HUES6 (cell line): Measurements from ENCODE around the gene ZCCHC8.
"Not testable (repeated sequence)": the region's sequence is repeated elsewhere in the genome, so short reads cannot be mapped to it uniquely, and the experiment has no call there.

Source experiments
- H3K27ac ChIP-seq: 2 replicates; pipeline ENCODE4 v1.7.0; 2013; ENCODE audit warnings: low read depth, mild to moderate bottlenecking, low read length, inconsistent platforms
- H3K27me3 ChIP-seq: 2 replicates; pipeline ENCODE4 v1.6.1; 2013; ENCODE audit warnings: low read length; ENCODE audit not compliant: control insufficient read depth, insufficient read depth
- H3K36me3 ChIP-seq: 2 replicates; pipeline ENCODE4 v1.6.1; 2013; ENCODE audit warnings: low read length; ENCODE audit not compliant: control insufficient read depth, insufficient read depth
- H3K4me1 ChIP-seq: 2 replicates; pipeline ENCODE4 v1.6.1; 2013; ENCODE audit warnings: low read length; ENCODE audit not compliant: control insufficient read depth, insufficient read depth
- H3K4me3 ChIP-seq: 2 replicates; pipeline ENCODE4 v1.5.1; 2013; ENCODE audit warnings: low read depth, low read length
- H3K9ac ChIP-seq: one replicate; pipeline ENCODE4 v1.6.1; 2013; ENCODE audit warnings: mild to moderate bottlenecking, low read length
- H3K9me3 ChIP-seq: 2 replicates; pipeline ENCODE4 v1.6.1; 2013; ENCODE audit warnings: low read depth, low read length; ENCODE audit not compliant: control insufficient read depth, insufficient read depth

Gene ZCCHC8

DNA sequence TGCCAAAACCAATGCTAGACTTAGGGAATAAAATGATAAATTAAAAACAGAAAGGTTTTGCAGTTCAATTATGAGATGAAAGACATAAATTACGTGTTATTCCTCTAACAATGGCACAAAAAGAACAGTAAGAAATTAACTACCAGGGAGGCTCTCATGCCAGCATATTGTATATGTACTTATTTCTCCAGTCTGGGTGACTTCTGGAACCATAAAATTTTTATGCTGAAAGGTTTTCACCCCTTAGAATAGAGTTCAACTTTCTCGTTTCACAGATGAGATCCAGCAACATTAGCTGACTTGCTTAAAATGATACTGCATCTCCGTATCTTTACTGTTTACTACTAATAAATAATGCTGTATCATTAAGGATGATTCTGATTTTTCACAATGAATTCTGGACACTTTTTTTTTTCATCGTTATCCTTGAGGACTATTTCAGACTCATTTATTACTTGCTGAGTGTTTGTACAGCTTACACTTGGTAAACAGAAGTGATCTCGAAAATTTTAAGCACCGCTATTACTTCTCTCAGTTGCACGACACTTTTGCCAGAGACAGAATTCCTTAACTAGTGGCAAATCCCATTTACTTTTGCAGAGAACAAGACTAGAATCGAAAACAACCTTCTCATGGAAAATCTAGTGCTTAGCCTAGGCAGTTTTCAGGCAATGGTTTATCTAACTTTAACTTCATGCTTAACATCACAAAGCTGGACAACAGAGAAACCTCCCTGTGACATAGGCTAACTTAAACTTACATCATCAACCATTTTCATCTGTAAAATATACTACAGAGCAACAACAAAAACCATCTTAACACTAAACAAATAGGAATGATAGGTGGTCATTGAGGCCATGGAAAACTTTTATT is 23.4 kb upstream of the ZCCHC8 start:
- peaks cover 68% of the 10 kb centered on the region for H3K36me3 ChIP-seq
- H3K9ac ChIP-seq, result peak overlapping the region; percentile 51
- H3K4me3 ChIP-seq, result peak overlapping the region; percentile 94
- no peaks in the 10 kb centered on the region for H3K27me3 ChIP-seq
- H3K9me3 ChIP-seq, result no peaks in the 10 kb centered on the region
- H3K4me1 ChIP-seq, result peaks cover 10% of the 10 kb centered on the region
- H3K27ac ChIP-seq, result peak overlapping the region; percentile 51

- H3K27me3 ChIP-seq, result no peaks in the 10 kb centered on the region
- no peak overlapping the region for H3K27ac ChIP-seq
- H3K4me1 ChIP-seq, result peaks cover 10% of the 10 kb centered on the region
- peak overlapping the region; percentile 45 for H3K9ac ChIP-seq
- H3K36me3 ChIP-seq, result peaks cover 75% of the 10 kb centered on the region
- peak overlapping the region; percentile 94; the same call in 1 of the 2 replicates for H3K4me3 ChIP-seq
- no peaks in the 10 kb centered on the region for H3K9me3 ChIP-seq
These were observed 22.5 kb upstream of the ZCCHC8 start for GRCh38 chr12:122523280-122523679.

- no peaks in the 10 kb centered on the region for H3K27me3 ChIP-seq
- no peak overlapping the region for H3K27ac ChIP-seq
- no peak overlapping the region for H3K9ac ChIP-seq
- no peak overlapping the region for H3K4me3 ChIP-seq
- H3K4me1 ChIP-seq, result peaks cover 10% of the 10 kb centered on the region
- H3K9me3 ChIP-seq, result no peaks in the 10 kb centered on the region
- H3K36me3 ChIP-seq, result peaks cover 96% of the 10 kb centered on the region
These were observed 19.9 kb upstream of the ZCCHC8 start for GRCh38 chr12:122520676-122521075.

GRCh38 chr12:122519418-122519817 is 18.7 kb upstream of the ZCCHC8 start:
- Histone ChIP-seq H3K36me3 (peaks cover 100% of the 10 kb centered on the region), H3K4me3 (no peak overlapping the region), H3K9ac (no peak overlapping the region), H3K9me3 (no peaks in the 10 kb centered on the region), H3K4me1 (peaks cover 9% of the 10 kb centered on the region), H3K27ac (no peak overlapping the region), H3K27me3 (no peaks in the 10 kb centered on the region)

- H3K36me3 ChIP-seq, result peaks cover 99% of the 10 kb centered on the region
- H3K9me3 ChIP-seq, result no peaks in the 10 kb centered on the region
- H3K4me3 ChIP-seq, result no peak overlapping the region
- no peak overlapping the region for H3K27ac ChIP-seq
- H3K9ac ChIP-seq, result no peak overlapping the region
- H3K27me3 ChIP-seq, result no peaks in the 10 kb centered on the region
- H3K4me1 ChIP-seq, result peaks cover 4% of the 10 kb centered on the region
These were observed 18.2 kb upstream of the ZCCHC8 start for GRCh38 chr12:122518908-122519307.

- H3K4me3 ChIP-seq, result no peak overlapping the region
- no peak overlapping the region for H3K9ac ChIP-seq
These were observed 17.1 kb upstream of the ZCCHC8 start for GRCh38 chr12:122517877-122518276.

DNA sequence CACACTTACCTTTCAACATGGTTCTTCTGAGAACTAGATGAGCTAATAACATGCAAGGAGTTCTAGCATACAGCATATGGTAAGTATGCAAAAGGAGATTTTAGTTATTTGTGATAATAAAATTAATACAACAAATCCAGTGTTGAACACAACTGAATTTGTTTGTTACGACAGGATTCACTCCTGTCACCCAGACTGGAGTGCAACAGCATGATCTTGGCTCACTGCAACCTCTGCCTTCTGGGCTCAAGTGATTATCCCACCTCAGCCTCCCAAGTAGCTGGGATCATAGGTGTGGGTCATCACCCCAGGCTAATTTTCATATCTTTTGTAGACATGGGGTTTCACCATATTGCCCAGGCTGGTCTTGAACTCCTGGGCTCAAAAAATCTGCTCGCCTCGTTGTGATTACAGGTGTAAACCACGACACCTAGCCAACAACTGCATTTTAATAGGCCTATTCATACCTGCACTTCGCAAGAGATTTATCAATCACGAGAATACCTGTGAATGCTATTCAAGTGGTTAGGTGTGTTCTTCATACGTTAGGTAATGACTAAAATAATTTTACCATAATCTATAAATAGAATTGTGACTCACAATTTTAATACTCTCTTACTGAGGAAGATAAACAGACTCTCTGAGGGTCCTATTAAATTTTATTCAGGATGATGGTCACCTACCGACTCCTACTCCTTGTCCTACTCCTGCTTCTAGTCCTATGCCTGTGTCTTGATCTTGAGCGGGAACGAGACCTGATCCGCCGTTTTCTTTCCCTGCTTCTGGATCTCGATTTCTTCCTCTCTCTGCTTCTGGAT is 16.0 kb upstream of the ZCCHC8 start:
- Histone ChIP-seq H3K27ac (no peak overlapping the region), H3K9me3 (no peaks in the 10 kb centered on the region), H3K4me3 (no peak overlapping the region), H3K27me3 (no peaks in the 10 kb centered on the region), H3K36me3 (peaks cover 97% of the 10 kb centered on the region), H3K4me1 (no peaks in the 10 kb centered on the region), H3K9ac (no peak overlapping the region)

More at GRCh38 chr12:122517877-122518276, 17.1 kb upstream of the ZCCHC8 start:
- Histone ChIP-seq H3K27me3 (no peaks in the 10 kb centered on the region), H3K9me3 (no peaks in the 10 kb centered on the region), H3K36me3 (peaks cover 97% of the 10 kb centered on the region), H3K4me1 (no peaks in the 10 kb centered on the region), H3K27ac (no peak overlapping the region)

DNA sequence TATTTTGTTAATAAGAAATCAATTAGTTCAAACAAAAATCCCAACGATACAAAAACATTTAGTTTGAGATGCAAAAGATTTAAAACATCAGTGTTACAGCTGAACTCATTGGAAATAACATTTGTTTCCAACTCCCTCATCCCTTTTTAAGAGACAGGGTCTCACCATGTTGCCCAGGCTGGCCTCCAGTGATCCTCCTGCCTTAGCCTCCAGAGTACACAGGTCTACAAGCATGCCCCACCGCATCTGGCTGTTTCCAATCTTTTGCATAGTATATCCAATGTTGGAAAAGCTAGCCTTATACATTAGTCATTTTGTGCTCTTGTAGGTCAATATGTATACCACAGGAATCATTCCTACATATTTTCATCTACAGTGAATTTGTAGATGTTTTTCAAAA is 14.5 kb upstream of the ZCCHC8 start:
- H3K9me3 ChIP-seq, result no peaks in the 10 kb centered on the region
- no peak overlapping the region for H3K27ac ChIP-seq
- peaks cover 97% of the 10 kb centered on the region for H3K36me3 ChIP-seq
- H3K27me3 ChIP-seq, result no peaks in the 10 kb centered on the region
- no peak overlapping the region for H3K4me3 ChIP-seq
- no peak overlapping the region for H3K9ac ChIP-seq
- no peaks in the 10 kb centered on the region for H3K4me1 ChIP-seq

DNA sequence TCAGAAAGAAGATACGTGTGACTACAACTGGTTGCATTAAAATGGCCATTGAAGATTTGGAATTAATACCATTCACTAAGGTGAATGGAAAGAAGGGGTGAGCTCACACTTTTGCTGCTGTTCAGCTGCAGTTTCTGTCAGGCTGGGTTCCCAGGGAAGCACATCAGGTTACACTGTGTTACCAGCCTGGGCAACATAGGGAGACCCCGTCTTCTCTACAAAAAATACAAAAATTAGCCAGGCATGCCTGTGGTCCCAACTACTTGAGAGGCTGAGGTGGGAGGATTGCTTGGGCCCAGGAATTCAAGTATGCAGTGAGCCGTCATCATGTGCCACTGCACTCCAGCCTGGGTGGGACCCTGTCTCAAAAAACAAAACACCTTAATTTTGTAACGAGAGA is 12.9 kb upstream of the ZCCHC8 start:
- Histone ChIP-seq H3K27ac (no peak overlapping the region), H3K27me3 (no peaks in the 10 kb centered on the region), H3K36me3 (peaks cover 97% of the 10 kb centered on the region), H3K9ac (no peak overlapping the region), H3K9me3 (no peaks in the 10 kb centered on the region), H3K4me1 (no peaks in the 10 kb centered on the region), H3K4me3 (no peak overlapping the region)

GRCh38 chr12:122513028-122513427 is 12.3 kb upstream of the ZCCHC8 start:
- not testable (repeated sequence) for H3K9me3 ChIP-seq, H3K27ac ChIP-seq, H3K9ac ChIP-seq, H3K4me1 ChIP-seq, H3K4me3 ChIP-seq, H3K27me3 ChIP-seq
- H3K36me3 ChIP-seq, result peaks cover 97% of the 10 kb centered on the region

- H3K36me3 ChIP-seq, result peaks cover 98% of the 10 kb centered on the region
- no peak overlapping the region for H3K27ac ChIP-seq
- no peak overlapping the region for H3K9ac ChIP-seq
- H3K27me3 ChIP-seq, result no peaks in the 10 kb centered on the region
- no peaks in the 10 kb centered on the region for H3K9me3 ChIP-seq
- H3K4me3 ChIP-seq, result no peak overlapping the region
- H3K4me1 ChIP-seq, result no peaks in the 10 kb centered on the region
These were observed 7.4 kb upstream of the ZCCHC8 start for GRCh38 chr12:122508163-122508562.
